GM12872 (cell line): ENCODE measurements around the gene HOXD12.

Experiments
- CTCF ChIP-seq: IDR thresholded peaks from 3 replicates; pipeline ENCODE4 v1.5.1; 2011; ENCODE audit warnings: low read depth, mild to moderate bottlenecking, low read length, moderate library complexity; ENCODE audit not compliant: insufficient read depth

Gene HOXD12

DNA sequence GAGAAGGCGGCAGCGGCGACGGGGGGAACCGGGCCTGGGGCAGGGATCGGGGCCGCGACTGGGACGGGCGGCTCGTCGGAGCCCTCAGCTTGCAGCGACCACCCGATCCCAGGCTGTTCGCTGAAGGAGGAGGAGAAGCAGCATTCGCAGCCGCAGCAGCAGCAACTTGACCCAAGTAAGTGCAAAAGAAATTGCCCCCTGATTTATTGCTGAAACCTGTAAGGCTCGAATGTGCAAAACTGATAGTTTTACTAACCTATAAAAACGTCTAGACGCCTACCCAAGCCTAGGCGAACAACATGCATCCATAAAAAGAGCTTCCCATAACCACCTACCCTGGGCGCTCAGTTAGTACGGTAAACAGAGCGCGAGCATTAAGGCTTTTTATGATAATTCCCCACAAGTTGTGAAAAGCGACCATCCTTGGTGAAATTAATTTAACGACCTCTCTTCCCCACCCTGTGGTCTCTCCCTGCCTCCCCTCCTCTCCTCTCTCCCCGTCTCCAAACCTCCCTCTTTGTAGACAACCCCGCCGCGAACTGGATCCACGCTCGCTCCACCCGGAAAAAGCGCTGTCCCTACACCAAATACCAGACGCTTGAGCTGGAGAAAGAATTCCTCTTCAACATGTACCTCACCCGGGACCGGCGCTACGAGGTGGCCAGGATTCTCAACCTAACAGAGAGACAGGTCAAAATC, 24.0 kb downstream of the HOXD12 start:
- no peak for TF ChIP-seq CTCF

- no peak for TF ChIP-seq CTCF
Observed at GRCh38 chr2:176124110-176124946, 24.7 kb downstream of the HOXD12 start.

DNA sequence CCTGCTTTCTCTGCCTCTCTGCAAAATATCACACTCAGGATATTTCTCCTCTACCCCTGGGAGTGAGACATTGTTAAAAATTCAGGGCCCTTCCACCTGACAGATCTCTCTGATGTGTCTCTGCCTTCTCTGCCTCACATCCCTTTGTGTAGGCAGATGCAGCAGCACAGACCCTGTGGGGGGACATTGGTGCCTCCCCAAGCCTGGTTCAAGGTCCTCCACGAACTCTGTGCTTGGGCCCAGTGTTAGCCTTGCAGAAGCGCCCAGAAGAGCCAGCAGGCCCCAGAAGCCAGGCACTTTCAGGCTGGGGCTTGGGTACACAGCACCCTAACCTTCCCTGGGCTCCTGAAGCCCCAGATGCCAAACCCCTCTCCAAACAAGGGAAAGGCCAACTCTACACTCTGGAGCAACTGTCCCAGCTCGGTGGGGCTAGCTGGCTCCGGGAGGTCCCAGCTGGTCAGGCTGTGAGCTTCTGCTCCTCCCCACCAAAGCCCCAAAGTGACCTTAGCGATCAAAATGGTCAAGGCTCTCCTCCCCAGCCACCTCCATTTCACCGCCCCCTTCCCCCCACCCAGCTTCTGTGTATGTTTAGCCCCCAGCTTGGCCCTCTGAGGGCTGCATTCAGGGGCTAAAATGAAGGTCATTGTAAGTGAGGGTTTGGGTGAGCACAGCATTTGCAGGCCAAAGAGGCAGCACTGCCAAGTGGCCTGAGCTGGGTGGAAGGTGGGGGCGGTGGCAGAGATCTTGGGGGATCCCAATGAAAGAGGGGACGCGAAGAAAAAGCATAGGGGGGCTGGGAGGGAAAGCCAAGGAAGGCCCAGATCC, 25.6 kb downstream of the HOXD12 start:
- no peak for TF ChIP-seq CTCF

- TF ChIP-seq CTCF, result no peak
Observed at GRCh38 chr2:176125772-176126054, 26.1 kb downstream of the HOXD12 start.

DNA sequence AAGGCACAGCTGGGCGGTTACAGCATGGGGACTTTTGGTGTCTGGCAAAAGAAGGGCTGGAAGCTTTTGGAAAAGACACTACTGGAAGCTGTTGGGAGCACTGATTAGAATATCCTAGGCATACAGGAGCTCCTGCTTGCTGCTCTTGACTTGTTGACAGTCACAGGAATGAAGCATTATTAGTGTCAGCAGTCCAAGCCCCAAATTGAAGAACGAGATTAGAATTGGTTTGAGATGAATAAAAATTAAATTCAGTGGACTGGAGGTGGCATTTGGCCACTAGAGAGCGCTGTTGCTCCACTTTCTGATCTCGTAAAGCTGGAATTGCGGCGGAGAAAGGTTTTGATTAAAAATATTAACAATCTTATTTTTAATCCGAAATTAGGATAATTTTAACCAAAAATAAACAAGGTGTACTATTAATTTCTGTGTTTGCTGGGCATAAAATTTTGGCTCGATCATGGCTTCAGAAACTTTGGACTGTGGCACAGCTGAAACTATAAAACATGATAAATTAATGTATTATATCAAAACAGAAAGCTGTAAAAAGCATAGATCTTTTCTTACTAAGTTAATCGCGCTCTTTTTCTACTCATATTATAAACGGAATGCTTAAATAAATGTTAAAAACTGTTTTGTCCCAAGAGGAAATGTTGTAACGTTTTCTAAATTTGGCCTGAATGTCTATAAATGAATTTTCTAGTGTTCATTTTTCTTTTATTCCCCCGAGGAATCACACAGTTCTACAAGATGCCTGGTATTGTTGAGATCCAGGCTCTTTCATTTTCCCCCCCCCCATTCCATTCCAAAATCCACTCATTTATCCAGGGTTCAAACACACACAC, 27.6 kb downstream of the HOXD12 start:
- peak; percentile 60 for TF ChIP-seq CTCF

DNA sequence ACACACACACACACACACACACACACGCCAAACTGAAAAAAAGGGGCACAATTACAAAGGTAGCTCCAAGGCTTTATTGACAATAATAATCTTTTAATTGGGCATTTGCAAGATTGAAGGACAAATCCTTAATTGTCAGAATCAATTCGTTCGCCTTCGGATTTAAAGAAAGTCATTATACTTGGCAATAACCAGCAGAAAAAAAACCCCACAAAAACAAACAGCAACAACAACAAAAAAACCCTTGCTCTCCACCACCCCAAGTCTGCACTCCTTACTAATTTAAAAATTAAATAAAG, 28.1 kb downstream of the HOXD12 start:
- TF ChIP-seq CTCF, result no peak
